ENCODE measurements around the gene SLC16A9. TPM values are rescaled to one million over a fixed set of nuclear protein-coding genes. Genes with fewer than 3 reads are reported as not detected.

Gene SLC16A9
- total RNA-seq, 1 experiment from 2014 or later, result 0.13 TPM

DNA sequence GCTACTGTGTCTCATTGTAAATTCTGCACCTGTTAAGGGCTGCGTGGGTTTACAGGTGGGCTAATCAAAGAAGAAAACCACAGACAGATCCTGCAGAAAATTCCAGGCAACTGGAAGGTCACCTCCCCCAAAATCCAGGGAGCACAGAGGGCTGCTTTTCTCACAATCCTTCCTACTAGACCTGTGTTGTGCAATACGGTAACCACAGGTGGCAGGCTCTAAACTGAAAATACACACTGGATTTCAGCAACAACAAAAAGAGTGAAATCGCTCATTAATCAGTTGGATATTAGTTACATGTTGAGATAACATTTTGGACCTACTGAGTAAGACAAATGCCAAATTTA, 83.2 kb downstream of the SLC16A9 start:
- DNase-seq (ENCODE audit: low read depth, low spot score) (no peak), ATAC-seq (no peak)

DNA sequence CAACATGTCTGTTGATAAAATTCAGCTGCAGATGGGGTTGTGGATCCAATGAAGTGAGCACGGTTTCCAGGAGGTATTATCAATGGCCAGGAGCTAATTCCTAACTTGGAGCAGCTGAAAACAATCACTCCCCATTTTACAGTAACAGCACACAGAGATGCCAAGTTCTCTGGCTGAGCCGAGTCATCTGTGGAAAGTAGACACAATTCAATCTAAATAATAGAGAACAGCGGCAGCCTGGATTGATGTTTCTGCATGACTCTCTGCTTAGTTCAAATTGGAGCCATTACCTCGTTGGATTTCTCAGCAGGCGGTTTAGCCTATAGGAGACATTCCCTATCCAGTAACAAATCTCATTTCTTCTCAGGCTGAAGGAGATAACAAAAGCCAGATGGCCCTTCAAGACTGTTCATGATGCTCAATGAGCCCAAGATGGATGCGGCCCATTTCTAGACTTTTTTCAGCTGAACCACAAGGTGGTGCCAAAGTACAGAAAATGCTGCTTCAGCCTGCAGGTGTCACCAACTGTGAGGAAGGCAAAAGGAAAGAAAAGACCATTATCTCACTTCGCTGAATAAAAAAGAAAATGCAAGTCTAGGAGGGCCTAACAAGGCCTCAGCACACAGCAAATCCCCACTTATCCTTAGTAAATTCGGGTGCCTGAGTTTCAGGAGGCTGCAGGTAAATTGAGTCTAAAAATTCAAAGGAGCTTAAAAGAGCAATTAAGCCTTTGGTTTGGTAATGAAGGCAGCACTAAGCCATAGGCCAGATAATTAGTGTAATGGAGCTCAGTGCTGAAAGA, 83.7 kb downstream of the SLC16A9 start:
- in situ Hi-C loops (cut with HindIII; ENCODE audit: low pct_unique_long_range_greater_than_20kb, low sequenced_read_pairs), result no loop called here
- no peaks in the 10 kb centered on the region for H3K36me3 ChIP-seq (ENCODE audit: control insufficient read depth, insufficient read depth, low read length)
- ChIA-PET POLR2A (no interaction called here), CTCF (interaction anchor here (0.7 to 1.3 kb wide), 4 partner anchors 196 to 406 kb away, joined by 3 to 8 read pairs (median 4); partner anchors contain the start of gene CCDC6)
- no peak overlapping the region for H3K4me3 ChIP-seq (ENCODE audit: low read depth in 2 of 2, low read length in 2 of 2)
- H3K9me3 ChIP-seq (ENCODE audit: control insufficient read depth, insufficient read depth, low read depth, low read length), result no peaks in the 10 kb centered on the region
- BruUV-seq (replicated peaks), result no TSS peak
- ATAC-seq, result peak; percentile 92
- H3K4me1 ChIP-seq (ENCODE audit: control insufficient read depth, insufficient read depth, low read length), result no peaks in the 10 kb centered on the region
- intact Hi-C loops (cut with micrococcal nuclease; ENCODE audit: unreplicated experiment), result loop anchor here (1.0 to 5.0 kb wide), 7 partner anchors 183 to 806 kb away; partner anchors contain the start of gene CCDC6
- peak; percentile 47 for DNase-seq (ENCODE audit: low read depth, low spot score)
- no peaks in the 10 kb centered on the region for H3K27me3 ChIP-seq (ENCODE audit: control insufficient read depth, insufficient read depth, low read length)
- H3K27ac ChIP-seq (ENCODE audit: low read length), result no peak overlapping the region
- peak; percentile 86 for TF ChIP-seq CTCF (IDR thresholded peaks at IDR 0.05)
- no peak for TF ChIP-seq TCF7L2 (IDR thresholded peaks at IDR 0.05; ENCODE audit: low read depth, low read length)

More for the DNA sequence above, 83.2 kb downstream of the SLC16A9 start:
- Histone ChIP-seq H3K36me3 (ENCODE audit: control insufficient read depth, insufficient read depth, low read length) (no peaks in the 10 kb centered on the region), H3K27me3 (ENCODE audit: control insufficient read depth, insufficient read depth, low read length) (no peaks in the 10 kb centered on the region), H3K4me1 (ENCODE audit: control insufficient read depth, insufficient read depth, low read length) (no peaks in the 10 kb centered on the region), H3K27ac (ENCODE audit: low read length) (no peak overlapping the region), H3K4me3 (ENCODE audit: low read depth in 2 of 2, low read length in 2 of 2) (no peak overlapping the region), H3K9me3 (ENCODE audit: control insufficient read depth, insufficient read depth, low read depth, low read length) (no peaks in the 10 kb centered on the region)
- POLR2A ChIA-PET, result no interaction called here
- in situ Hi-C loops (cut with HindIII; ENCODE audit: low pct_unique_long_range_greater_than_20kb, low sequenced_read_pairs), result no loop called here
- no peak for TF ChIP-seq CTCF (IDR thresholded peaks at IDR 0.05)
- TF ChIP-seq, protein P1, sequence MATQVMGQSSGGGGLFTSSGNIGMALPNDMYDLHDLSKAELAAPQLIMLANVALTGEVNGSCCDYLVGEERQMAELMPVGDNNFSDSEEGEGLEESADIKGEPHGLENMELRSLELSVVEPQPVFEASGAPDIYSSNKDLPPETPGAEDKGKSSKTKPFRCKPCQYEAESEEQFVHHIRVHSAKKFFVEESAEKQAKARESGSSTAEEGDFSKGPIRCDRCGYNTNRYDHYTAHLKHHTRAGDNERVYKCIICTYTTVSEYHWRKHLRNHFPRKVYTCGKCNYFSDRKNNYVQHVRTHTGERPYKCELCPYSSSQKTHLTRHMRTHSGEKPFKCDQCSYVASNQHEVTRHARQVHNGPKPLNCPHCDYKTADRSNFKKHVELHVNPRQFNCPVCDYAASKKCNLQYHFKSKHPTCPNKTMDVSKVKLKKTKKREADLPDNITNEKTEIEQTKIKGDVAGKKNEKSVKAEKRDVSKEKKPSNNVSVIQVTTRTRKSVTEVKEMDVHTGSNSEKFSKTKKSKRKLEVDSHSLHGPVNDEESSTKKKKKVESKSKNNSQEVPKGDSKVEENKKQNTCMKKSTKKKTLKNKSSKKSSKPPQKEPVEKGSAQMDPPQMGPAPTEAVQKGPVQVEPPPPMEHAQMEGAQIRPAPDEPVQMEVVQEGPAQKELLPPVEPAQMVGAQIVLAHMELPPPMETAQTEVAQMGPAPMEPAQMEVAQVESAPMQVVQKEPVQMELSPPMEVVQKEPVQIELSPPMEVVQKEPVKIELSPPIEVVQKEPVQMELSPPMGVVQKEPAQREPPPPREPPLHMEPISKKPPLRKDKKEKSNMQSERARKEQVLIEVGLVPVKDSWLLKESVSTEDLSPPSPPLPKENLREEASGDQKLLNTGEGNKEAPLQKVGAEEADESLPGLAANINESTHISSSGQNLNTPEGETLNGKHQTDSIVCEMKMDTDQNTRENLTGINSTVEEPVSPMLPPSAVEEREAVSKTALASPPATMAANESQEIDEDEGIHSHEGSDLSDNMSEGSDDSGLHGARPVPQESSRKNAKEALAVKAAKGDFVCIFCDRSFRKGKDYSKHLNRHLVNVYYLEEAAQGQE (IDR thresholded peaks at IDR 0.05; ENCODE audit: insufficient read depth in 1 of 2, low read depth in 2 of 2, low read length in 1 of 2), result no peak
- TF ChIP-seq TCF7L2 (IDR thresholded peaks at IDR 0.05; ENCODE audit: low read depth, low read length), result no peak
- no peak for TF ChIP-seq SIN3A (IDR thresholded peaks at IDR 0.05; ENCODE audit: borderline replicate concordance, insufficient read depth, low read depth, low read length)
- no peak for TF ChIP-seq POLR2AphosphoS5 (IDR thresholded peaks at IDR 0.05; ENCODE audit: low read depth, low read length)
- CTCF ChIA-PET, result interaction anchor here (0.7 to 1.3 kb wide), 4 partner anchors 196 to 405 kb away, joined by 3 to 8 read pairs (median 4); partner anchors contain the start of gene CCDC6
- intact Hi-C loops (cut with micrococcal nuclease; ENCODE audit: unreplicated experiment), result loop anchor here (1.0 to 5.0 kb wide), 7 partner anchors 182 to 806 kb away; partner anchors contain the start of gene CCDC6
- no TSS peak for BruUV-seq (replicated peaks)

Measured in Panc1 (cell line).